HG03442 (cell line): Measurements from ENCODE around the gene CCDC54.

Experiments
- ATAC-seq: cut with Tn5 transposase; IDR thresholded peaks from one replicate; pipeline ENCODE4 v1.9.1; 2021; ENCODE audit warnings: mild to moderate bottlenecking, moderate library complexity; ENCODE audit not compliant: unreplicated experiment

The CCDC54 gene

DNA sequence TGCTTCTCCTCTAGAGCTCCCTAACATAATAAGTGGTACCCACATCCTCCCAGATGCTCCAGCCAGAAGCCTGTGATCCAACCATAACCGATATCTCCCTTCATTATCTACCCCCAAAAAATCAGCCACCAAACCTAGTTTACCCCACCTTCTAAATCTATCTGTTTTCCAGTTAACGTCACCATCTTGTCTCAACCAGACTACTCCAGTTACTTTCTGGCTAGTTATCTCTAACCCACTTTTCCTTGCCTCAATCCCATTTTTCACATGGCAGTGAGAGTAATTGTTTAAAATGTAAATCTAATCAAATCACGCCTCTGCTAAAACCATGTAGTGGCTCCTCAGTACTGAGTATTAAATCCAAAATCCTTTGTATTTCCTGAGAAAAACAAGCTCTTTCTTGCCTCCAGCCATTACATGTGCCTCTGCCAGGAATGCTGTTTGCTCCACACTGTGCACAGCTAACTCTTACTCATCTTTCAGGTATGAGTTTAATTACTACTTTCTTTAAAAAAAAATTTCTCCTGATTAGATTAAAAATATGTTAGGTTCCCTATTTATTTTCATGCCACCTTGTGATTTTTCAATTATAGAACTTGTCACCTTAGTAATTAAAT lies 15.4 kb downstream of the CCDC54 start:
- no peak for ATAC-seq

DNA sequence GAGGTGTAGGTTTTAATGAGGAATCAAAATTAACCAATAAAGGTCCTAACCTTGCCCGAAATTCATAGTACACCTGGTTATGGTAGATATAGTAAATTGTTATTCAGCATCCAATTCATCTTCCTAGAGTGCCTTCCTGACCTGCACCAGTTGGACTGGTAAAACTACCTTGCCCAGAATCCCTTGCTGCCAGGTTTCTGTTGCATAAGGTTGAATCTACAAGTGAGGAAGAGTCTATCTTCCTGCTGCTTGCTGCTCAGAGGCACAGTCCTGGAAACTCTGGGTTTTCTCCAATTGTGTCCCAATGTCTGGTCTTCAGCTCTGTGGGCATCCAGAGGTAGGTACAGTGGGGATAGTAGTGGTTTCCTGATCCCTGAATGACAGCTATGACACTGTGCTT lies 17.3 kb downstream of the CCDC54 start:
- no peak for ATAC-seq

- ATAC-seq = no peak
Observed at GRCh38 chr3:107395066-107395465, 17.8 kb downstream of the CCDC54 start.

DNA sequence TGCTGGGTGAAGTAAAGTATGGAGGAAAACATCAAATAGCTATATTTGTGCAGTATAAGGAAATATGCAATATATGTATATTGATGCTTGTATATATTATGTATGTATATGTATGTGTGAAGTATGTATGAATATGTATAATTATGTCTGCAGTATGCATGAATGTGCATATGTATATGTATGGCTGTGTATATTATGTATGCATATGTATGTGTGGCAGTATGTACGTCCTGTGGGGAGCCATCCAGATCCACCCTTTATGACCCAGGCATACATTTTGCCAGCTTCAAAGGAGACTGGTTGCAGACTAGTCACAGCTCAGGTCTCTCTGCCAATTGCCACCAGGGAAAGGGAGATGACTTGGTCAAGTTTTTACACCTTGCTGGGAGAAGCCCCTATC lies 24.1 kb downstream of the CCDC54 start:
- ATAC-seq = no peak

DNA sequence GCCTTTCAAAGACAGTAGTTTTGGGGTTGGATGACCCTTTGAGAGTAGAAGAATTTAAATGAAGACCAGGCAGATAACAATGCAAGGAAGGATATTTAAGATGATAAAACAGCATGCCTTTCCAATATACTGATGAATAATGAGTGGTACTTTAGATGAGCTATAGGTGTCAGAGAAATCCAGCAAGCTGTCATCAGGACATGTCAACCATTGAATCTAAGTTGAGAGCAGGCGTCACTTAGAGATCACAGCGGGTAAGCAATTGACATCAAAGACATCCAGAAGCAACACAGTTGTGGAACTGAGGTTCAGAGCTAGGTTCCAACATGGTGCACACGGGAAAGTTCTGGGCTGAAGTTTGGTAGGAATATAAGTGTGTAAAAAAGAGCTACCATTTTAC lies 25.0 kb downstream of the CCDC54 start:
- ATAC-seq = no peak

DNA sequence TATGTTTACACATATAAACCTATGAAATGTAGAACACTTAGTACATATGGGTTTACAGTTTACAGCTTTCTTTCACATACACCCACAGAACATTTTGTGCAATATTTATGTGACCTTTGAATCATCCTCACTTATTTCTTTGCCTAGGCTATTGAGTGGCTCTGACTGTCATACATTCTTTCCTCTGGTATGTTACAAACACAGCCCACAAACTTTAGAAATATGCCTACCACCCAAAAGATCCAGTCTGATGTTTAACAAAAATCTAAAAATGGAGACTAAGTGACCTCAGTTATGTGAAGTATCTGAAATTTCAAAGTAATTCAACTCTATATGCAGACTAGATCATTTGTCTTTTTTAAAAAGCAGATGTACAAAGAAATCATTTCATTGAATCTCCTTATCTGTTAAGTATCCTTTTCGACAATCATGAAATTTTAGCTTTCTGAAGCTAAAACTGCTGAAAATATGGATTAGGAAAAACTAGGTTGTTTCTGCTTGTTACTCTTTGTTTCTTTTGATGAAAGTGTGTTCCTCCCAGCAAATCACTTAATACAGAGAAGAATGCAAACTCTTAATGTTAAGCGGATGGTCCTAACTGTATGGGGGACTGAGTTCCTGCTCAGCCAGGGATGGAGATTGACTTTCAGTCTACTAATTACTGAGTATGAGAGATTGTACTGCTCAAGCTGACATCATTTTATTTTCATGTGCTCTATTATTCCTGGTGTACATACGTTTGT lies 27.7 kb downstream of the CCDC54 start:
- no peak for ATAC-seq

- ATAC-seq = no peak
Observed at GRCh38 chr3:107407355-107407754, 30.1 kb downstream of the CCDC54 start.

GRCh38 chr3:107408513-107408912 lies 31.3 kb downstream of the CCDC54 start:
- no peak for ATAC-seq

- ATAC-seq = no peak
Observed at GRCh38 chr3:107409365-107409764, 32.1 kb downstream of the CCDC54 start.

DNA sequence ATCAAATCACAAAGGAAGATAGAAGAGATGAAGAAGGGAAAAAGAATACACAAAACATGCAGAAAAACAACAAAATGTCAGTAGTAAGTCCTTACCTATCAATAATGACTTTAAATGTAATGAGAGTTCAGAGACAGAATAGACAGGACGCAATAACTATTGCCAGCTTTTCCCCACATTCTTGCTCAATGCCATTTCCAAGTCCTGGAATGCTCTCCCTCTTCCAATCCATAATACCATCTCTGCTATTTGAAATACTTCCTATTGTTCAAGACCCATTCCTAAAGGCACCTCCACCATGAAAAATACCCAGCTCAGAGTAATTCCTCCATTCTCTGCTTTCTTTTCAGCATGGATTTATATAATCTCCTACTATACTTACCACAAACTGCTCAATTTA lies 33.4 kb downstream of the CCDC54 start:
- ATAC-seq = no peak

DNA sequence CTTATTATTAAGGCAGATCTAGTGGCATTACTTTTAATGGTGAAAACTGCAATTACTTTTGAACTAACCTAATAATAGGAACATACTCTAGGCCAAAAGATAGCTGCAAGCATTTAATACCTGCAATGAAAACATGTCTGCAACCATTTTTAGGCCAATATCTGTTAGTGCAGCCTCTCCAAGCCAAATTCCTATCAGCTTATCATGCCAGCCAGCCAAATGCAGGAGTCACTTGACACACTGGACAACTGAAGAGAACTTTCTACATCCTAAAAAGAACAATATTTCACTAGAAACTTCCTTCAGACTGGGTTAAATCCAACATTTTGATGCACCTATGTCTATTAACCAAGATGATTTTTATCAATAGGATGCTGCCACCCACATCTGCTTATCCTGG lies 33.8 kb downstream of the CCDC54 start:
- no peak for ATAC-seq

GRCh38 chr3:107411779-107412178 lies 34.5 kb downstream of the CCDC54 start:
- no peak for ATAC-seq

DNA sequence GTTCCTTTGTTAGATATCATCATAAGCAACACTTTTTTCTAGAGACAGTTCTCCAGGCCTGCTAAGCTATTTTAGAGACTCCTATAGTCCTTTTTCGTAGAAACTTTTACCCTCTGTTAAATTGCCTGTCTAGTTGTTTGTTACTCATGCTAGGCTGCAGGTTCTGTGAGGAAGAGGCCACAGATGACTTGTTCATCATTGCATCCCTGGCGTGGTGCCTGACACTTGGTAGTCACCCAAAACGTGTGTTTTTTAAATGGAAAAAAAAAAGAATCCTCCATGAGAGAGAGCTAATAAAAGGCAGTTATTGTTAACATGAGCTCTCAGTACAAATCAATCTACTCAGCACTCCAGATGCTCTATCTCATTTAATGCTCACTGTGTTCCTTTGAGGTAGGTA lies 35.1 kb downstream of the CCDC54 start:
- ATAC-seq = no peak

DNA sequence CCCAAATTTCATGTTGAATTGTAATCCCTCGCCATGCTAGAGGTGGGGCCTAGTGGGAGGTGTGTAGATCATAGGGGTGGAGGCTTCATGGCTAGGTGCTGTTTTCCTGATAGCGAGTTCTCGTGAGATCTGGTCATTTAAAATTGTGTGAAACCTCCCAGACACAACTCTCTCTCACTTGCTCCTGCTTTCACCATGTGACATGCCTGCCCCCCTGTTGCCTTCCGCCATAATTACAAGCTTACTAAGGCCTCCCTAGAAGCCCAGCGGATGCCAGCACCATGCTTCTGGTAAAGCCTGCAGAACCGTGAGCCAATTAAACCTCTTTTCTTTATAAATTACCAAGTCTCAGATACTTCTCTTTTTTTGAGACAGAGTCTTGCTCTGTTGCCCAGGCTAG lies 36.0 kb downstream of the CCDC54 start:
- ATAC-seq = no peak

GRCh38 chr3:107414325-107414964 lies 37.2 kb downstream of the CCDC54 start:
- ATAC-seq = peak; percentile 82

- ATAC-seq = no peak
Observed at GRCh38 chr3:107416138-107416537, 38.9 kb downstream of the CCDC54 start.

GRCh38 chr3:107416886-107417285 lies 39.6 kb downstream of the CCDC54 start:
- ATAC-seq = no peak

GRCh38 chr3:107421170-107421792 lies 44.0 kb downstream of the CCDC54 start:
- peak; percentile 90 for ATAC-seq

DNA sequence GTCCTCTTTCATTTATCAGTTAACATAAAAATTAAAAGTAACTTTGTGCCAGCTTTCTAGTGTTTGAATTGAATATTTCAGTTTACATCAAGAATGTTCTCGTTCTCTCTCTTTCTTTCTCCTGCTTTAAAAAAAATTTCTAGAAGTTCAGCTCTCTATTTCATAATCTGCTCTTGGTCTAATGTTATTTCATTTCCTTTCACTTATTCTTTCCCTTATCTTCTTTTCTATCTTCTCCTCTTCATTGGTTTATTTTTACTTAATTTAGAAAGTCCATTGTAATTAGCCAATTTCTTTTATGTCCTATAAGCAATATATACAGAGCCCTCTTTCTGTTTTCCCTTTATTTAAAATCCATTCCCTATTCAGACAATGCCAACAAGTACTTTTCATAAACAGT lies 44.6 kb downstream of the CCDC54 start:
- ATAC-seq = no peak

GRCh38 chr3:107425033-107425432 lies 47.8 kb downstream of the CCDC54 start:
- ATAC-seq = no peak

DNA sequence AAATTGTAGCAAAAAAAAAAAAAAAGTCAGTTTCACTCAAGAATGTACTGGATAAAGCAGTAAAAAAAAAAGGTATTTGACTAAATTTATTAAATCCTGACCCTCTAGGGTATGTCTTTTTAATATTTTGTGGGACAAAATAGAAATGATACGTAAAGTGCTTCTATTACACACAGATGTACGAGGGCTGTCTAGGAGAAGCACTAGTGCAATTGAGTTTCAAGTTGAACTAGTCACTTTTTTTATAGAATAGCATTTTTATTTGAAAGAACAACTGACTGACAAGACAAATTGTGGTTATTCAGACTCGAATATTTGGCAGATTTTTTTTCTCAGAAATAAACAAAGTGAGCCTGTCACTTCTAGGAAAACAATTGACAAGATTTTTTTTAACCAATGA lies 49.0 kb downstream of the CCDC54 start:
- ATAC-seq = no peak
